Endothelial cell (in vitro differentiated cells): Measurements from ENCODE around the gene TMSB15A. TPM values are rescaled to one million over a fixed set of nuclear protein-coding genes. Genes with fewer than 3 reads are reported as not detected.
"Not testable (repeated sequence)": the region's sequence is repeated elsewhere in the genome, so short reads cannot be mapped to it uniquely, and the experiment has no call there.

Experiments
- DNase-seq: peaks from one replicate; pipeline ENCODE4 v3.0.0; 2021; ENCODE audit warnings: low spot score
- H3K27ac Mint-ChIP-seq: one replicate; pipeline ENCODE4 v1.8.0; 2021; ENCODE audit warnings: mixed read lengths, inconsistent platforms; ENCODE audit not compliant: unreplicated experiment
- H3K27me3 Mint-ChIP-seq: one replicate; pipeline ENCODE4 v1.8.0; 2021; ENCODE audit warnings: mild to moderate bottlenecking, moderate library complexity, mixed read lengths, inconsistent platforms; ENCODE audit not compliant: unreplicated experiment
- H3K36me3 Mint-ChIP-seq: one replicate; pipeline ENCODE4 v1.8.0; 2021; ENCODE audit warnings: mild to moderate bottlenecking, low read depth, mixed read lengths, inconsistent platforms; ENCODE audit not compliant: unreplicated experiment
- H3K4me1 Mint-ChIP-seq: one replicate; pipeline ENCODE4 v1.8.0; 2021; ENCODE audit warnings: mild to moderate bottlenecking, mixed read lengths, inconsistent platforms; ENCODE audit not compliant: unreplicated experiment
- H3K4me3 Mint-ChIP-seq: one replicate; pipeline ENCODE4 v1.8.0; 2021; ENCODE audit warnings: mild to moderate bottlenecking, mixed read lengths, inconsistent platforms; ENCODE audit not compliant: unreplicated experiment
- H3K9me3 Mint-ChIP-seq: one replicate; pipeline ENCODE4 v1.8.0; 2021; ENCODE audit warnings: mixed read lengths, inconsistent platforms; ENCODE audit not compliant: unreplicated experiment
- total RNA-seq: library from RNA; stranded (reverse); fragmentation: NEBNext Ultra II Directional; extraction: Animal tissue kit (Norgen Biotek cat#: 25700); gene quantifications from one replicate; pipeline ENCODE4 v1.2.1, GENCODE V29; 2021; ENCODE audit not compliant: unreplicated experiment
- TF ChIP-seq, protein P1 (sequence below): fragments of 200-600 bp; sonication (generic); IDR thresholded peaks from one replicate; pipeline ENCODE4 v1.5.0; 2021; ENCODE audit warnings: antibody characterized with exemption; ENCODE audit not compliant: unreplicated experiment

The TMSB15A gene
- total RNA-seq, 1 donor from 2014 or later, result 11.2 TPM

DNA sequence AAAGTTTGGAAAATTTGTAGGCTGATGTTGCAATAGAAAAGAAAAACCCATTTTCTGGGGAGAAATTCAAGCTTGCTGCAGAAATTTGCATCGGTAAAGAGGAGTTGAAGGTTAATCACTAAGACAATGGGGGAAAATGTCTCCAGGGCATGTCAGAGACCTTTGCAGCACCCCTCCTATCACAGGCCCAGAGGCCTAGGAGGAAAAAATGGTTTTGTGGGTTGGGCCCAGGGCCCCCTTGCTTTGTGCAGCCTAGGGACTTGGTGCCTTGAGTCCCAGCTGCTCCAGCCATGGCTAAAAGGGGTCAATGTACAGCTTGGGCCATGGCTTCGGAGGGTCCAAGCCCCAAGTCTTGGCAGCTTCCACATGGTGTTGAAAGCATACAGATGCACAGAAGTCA, 17.8 kb downstream of the TMSB15A start:
- no peak for DNase-seq
- Mint-ChIP-seq H3K27ac (no peak overlapping the region), H3K9me3 (no peaks in the 10 kb centered on the region), H3K27me3 (no peaks in the 10 kb centered on the region), H3K4me3 (no peak overlapping the region), H3K4me1 (no peaks in the 10 kb centered on the region), H3K36me3 (no peaks in the 10 kb centered on the region)
- TF ChIP-seq, protein P1, sequence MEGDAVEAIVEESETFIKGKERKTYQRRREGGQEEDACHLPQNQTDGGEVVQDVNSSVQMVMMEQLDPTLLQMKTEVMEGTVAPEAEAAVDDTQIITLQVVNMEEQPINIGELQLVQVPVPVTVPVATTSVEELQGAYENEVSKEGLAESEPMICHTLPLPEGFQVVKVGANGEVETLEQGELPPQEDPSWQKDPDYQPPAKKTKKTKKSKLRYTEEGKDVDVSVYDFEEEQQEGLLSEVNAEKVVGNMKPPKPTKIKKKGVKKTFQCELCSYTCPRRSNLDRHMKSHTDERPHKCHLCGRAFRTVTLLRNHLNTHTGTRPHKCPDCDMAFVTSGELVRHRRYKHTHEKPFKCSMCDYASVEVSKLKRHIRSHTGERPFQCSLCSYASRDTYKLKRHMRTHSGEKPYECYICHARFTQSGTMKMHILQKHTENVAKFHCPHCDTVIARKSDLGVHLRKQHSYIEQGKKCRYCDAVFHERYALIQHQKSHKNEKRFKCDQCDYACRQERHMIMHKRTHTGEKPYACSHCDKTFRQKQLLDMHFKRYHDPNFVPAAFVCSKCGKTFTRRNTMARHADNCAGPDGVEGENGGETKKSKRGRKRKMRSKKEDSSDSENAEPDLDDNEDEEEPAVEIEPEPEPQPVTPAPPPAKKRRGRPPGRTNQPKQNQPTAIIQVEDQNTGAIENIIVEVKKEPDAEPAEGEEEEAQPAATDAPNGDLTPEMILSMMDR, result no peak

DNA sequence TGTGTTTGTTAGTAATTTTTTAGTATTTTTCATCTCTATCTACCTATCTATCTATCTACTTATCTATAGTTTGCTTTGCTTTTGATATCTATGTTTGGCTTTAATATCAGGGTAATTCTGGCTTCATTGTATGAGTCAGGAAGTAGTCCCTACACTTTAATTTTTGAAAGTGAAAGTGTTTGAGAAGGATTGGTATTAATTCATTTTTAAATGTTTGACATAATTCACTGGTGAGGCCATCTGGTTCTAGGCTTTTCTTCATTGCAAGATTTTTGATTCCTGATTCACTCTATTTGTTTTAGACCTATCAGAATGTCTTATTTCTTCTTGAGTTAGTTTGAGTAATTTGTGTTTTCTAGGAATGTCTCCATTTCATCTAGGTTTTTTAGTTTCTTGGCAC, 24.8 kb downstream of the TMSB15A start:
- H3K4me3 Mint-ChIP-seq, result no peak overlapping the region
- H3K36me3 Mint-ChIP-seq, result no peaks in the 10 kb centered on the region
- no peaks in the 10 kb centered on the region for H3K4me1 Mint-ChIP-seq
- TF ChIP-seq, protein P1, result no peak
- H3K27me3 Mint-ChIP-seq, result no peaks in the 10 kb centered on the region
- H3K27ac Mint-ChIP-seq, result no peak overlapping the region
- no peak for DNase-seq
- H3K9me3 Mint-ChIP-seq, result no peaks in the 10 kb centered on the region

DNA sequence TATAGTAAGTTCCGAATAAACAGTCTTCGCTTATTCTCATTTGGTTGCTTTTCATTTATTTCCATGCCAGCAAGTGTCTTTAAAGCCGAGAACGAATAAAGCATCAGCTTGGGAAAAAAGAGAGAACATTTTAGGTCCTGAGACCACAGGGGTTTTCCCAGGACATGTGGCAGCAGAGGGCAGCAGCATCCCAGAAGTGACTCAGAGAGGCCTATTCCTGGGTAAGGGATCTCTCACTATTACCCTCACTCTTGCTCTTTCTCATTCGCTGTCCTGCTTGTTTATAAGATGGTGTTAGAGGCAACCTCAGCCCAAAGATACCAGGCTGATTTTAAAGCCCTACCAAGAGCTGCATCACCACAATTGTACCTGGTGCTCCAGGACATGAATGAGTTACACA, 37.8 kb downstream of the TMSB15A start:
- not testable (repeated sequence) for H3K27ac Mint-ChIP-seq, DNase-seq, H3K27me3 Mint-ChIP-seq, H3K9me3 Mint-ChIP-seq, H3K4me1 Mint-ChIP-seq, H3K4me3 Mint-ChIP-seq, H3K36me3 Mint-ChIP-seq

DNA sequence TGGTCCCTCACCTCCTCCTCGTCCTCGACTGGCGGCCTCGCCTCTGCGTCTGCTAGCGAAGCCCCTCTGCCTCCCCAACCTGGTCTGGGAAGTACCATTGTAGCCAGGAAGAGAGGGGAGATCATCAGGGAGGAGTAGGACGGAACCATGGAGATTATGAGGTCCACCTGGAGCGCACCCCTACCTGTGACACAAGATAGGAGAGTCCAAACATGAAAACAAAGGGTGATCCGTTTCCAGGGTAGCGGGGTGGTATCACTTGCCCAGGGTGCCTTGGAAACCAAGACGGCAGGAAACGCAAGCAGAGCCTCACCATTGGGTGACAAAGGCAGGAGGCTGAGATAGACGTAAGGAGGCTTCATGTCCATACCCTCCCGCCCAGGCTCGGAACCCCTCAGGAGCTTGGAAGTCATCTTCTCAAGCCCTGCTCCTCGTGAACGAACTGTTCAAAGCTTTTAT, 44.7 kb downstream of the TMSB15A start, which contains the start of gene TCP11X2:
Gene TCP11X2, minus strand, starts transcription at position 51 of the 459 bp plus-strand sequence.
- H3K36me3 Mint-ChIP-seq, H3K27me3 Mint-ChIP-seq, DNase-seq, H3K27ac Mint-ChIP-seq, H3K9me3 Mint-ChIP-seq, H3K4me1 Mint-ChIP-seq, H3K4me3 Mint-ChIP-seq: not testable (repeated sequence)

DNA sequence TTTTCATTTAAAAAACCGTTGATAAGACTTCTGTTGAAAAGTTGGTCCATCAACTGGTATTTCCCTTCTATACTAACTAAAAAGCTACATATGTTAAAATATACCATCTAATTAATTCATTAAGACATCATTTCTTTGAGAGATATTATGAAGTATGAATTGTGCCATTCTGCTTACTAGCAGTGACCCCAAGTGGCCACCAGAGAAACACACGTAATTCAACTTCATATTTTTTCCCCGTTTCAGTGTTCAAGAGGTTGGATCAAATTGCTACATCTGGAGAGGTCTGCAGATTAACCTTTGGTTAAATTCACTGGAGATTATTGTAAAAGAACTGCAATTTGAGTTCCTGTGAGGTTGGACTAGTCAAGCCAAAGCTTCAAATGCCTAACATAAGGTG, 46.3 kb downstream of the TMSB15A start:
- not testable (repeated sequence) for H3K4me1 Mint-ChIP-seq, H3K36me3 Mint-ChIP-seq, DNase-seq, H3K27me3 Mint-ChIP-seq, H3K4me3 Mint-ChIP-seq, H3K9me3 Mint-ChIP-seq, H3K27ac Mint-ChIP-seq

Other genes with a start within 250 kb of the TMSB15A start
- 1.5 TPM for gene NXF2B, start 76.7 kb downstream of the TMSB15A start, total RNA-seq
- gene TCP11X2, start 44.9 kb downstream of the TMSB15A start, total RNA-seq, result 2.0 TPM
- 9.5 TPM for gene ARMCX5, start 82.8 kb upstream of the TMSB15A start, total RNA-seq
- 3.9 TPM for gene GPRASP1, start 134.7 kb upstream of the TMSB15A start, total RNA-seq
- 17.3 TPM for gene GPRASP2, start 195.7 kb upstream of the TMSB15A start, total RNA-seq
- gene GPRASP3, start 204.0 kb upstream of the TMSB15A start, total RNA-seq, result 10.5 TPM